A549 (cell line): ENCODE measurements around the gene CRTC3. TPM values are rescaled to one million over a fixed set of nuclear protein-coding genes. Genes with fewer than 3 reads are reported as not detected.

ENCODE experiments used
- ATAC-seq, 2 experiments: fragments of 200-7000 bp in 1 of 2; fragments of >200 bp in 1 of 2; cut with Nextera tagmentation in 1 of 2; cut with Tn5 transposase in 1 of 2; 3 replicates each; pipeline versions ENCODE4 v1.8.0 to v1.9.1; 2018 to 2020; ENCODE audit warnings: mild to moderate bottlenecking in 1 of 2, moderate library complexity in 1 of 2
- CTCF ChIA-PET: fragments of 300-600 bp; sonication (Branson Sonifier 250); formaldehyde crosslinking; extraction: SDS; loops from one replicate; lab custom pipeline; 2021; ENCODE audit warnings: antibody characterized with exemption, inconsistent platforms; lab: Yijun Ruan, JAX
- POLR2A ChIA-PET: fragments of 350-600 bp; formaldehyde crosslinking; extraction: SDS; loops from one replicate; lab custom pipeline; 2021; ENCODE audit warnings: antibody characterized with exemption, inconsistent platforms; lab: Yijun Ruan, JAX
- DNase-seq, 2 experiments: peaks; one replicate each; pipeline versions ENCODE4 v3.0.0 to v3.0.0-alpha.2; 2011 to 2016; ENCODE audit warnings: low read depth in 1 of 2, low spot score in 1 of 2
- FAIRE-seq: peaks from 2 replicates; lab custom pipeline; 2011; peaks lifted over from hg19 to GRCh38; lab: Jason Lieb, UNC
- H3K27ac ChIP-seq, 2 experiments: fragments of >200 bp; sonication (Bioruptor Twin); formaldehyde crosslinking; 3 replicates each; pipeline ENCODE4 v1.5.1; 2016 to 2017
- H3K4me1 ChIP-seq: fragments of >200 bp; sonication (Bioruptor Twin); formaldehyde crosslinking; 3 replicates; pipeline ENCODE4 v1.6.1; 2016
- H3K4me2 ChIP-seq: fragments of >200 bp; sonication (Bioruptor Twin); formaldehyde crosslinking; 3 replicates; pipeline ENCODE4 v1.6.1; 2016
- H3K4me3 ChIP-seq: fragments of >200 bp; sonication (Bioruptor Twin); formaldehyde crosslinking; 3 replicates; pipeline ENCODE4 v1.5.1; 2016
- H3K9me3 ChIP-seq: fragments of >200 bp; sonication (Bioruptor Twin); formaldehyde crosslinking; 3 replicates; pipeline ENCODE4 v1.6.1; 2016
- CBX8 ChIP-seq: fragments of 200-600 bp; sonication (generic); IDR thresholded peaks from 2 replicates; pipeline ENCODE4 v1.6.1; 2016
- CHD2 ChIP-seq: fragments of 150-350 bp; IDR thresholded peaks from 2 replicates; pipeline ENCODE4 v1.6.1; 2014; ENCODE audit warnings: low read length; ENCODE audit not compliant: partially characterized antibody
- CHD4 ChIP-seq: fragments of 200-600 bp; sonication (generic); IDR thresholded peaks from 2 replicates; pipeline ENCODE4 v1.6.1; 2016; ENCODE audit warnings: antibody characterized with exemption, mild to moderate bottlenecking, borderline replicate concordance
- FOSL2 ChIP-seq, 2 experiments: fragments of 450-650 bp in 1 of 2; fragments of >200 bp in 1 of 2; sonication (Bioruptor Twin) in 1 of 2; formaldehyde crosslinking; IDR thresholded peaks; 2 replicates each; pipeline versions ENCODE4 v1.5.0 to v1.6.1; 2016 to 2020; ENCODE audit warnings: mild to moderate bottlenecking in 1 of 2, moderate library complexity in 1 of 2
- JUNB ChIP-seq: fragments of >200 bp; sonication (Bioruptor Twin); formaldehyde crosslinking; IDR thresholded peaks from 2 replicates; pipeline ENCODE4 v1.6.1; 2016
- KDM1A ChIP-seq: fragments of 200-600 bp; sonication (generic); IDR thresholded peaks from 2 replicates; pipeline ENCODE4 v1.6.1; 2016; ENCODE audit warnings: low read depth, mild to moderate bottlenecking
- NPAS2 ChIP-seq: fragments of 250-450 bp; sonication (Bioruptor Pico); IDR thresholded peaks from 2 replicates; pipeline ENCODE4 v1.8.0; 2022; ENCODE audit warnings: mild to moderate bottlenecking, moderate library complexity, borderline replicate concordance
- NR3C1 ChIP-seq: fragments of >200 bp; sonication (Bioruptor Twin); formaldehyde crosslinking; IDR thresholded peaks from 3 replicates; pipeline ENCODE4 v1.6.1; 2017
- RCOR1 ChIP-seq: fragments of 150-350 bp; IDR thresholded peaks from 2 replicates; pipeline ENCODE4 v1.6.1; 2014; ENCODE audit warnings: antibody characterized with exemption, low read length, low read depth
- SMC3 ChIP-seq: fragments of >200 bp; sonication (Bioruptor Twin); formaldehyde crosslinking; IDR thresholded peaks from 3 replicates; pipeline ENCODE4 v1.6.1; 2018; ENCODE audit warnings: inconsistent platforms
- TFCP2L1 ChIP-seq: fragments of 250-450 bp; sonication (Bioruptor Pico); IDR thresholded peaks from 2 replicates; pipeline ENCODE4 v1.5.0; 2021; ENCODE audit warnings: mild to moderate bottlenecking
- ZC3H11A ChIP-seq: fragments of 450-650 bp; IDR thresholded peaks from 2 replicates; pipeline ENCODE4 v1.6.1; 2014; ENCODE audit warnings: antibody characterized with exemption, mild to moderate bottlenecking
- ZFP36 ChIP-seq: fragments of 450-650 bp; IDR thresholded peaks from 2 replicates; pipeline ENCODE4 v1.6.1; 2014; ENCODE audit warnings: borderline replicate concordance; ENCODE audit not compliant: partially characterized antibody
- ZSCAN20 ChIP-seq: fragments of 250-450 bp; sonication (Bioruptor Pico); IDR thresholded peaks from 2 replicates; pipeline ENCODE4 v1.8.0; 2022; ENCODE audit warnings: mild to moderate bottlenecking, moderate library complexity
- WGBS: methylation state at CpG from one replicate; pipeline ENCODE4 v1.1.6; 2017; ENCODE audit errors: missing lambda C conversion rate; 5-methylcytosine and 5-hydroxymethylcytosine counted together
- polyA plus RNA-seq, 4 experiments: library from polyadenylated mRNA; depleted of rRNA in 3 of 4; stranded (reverse); fragments of >200 nt; fragmentation: RNase III in 1 of 4; extraction: RNeasy Plus Mini Kit Qiagen cat#74134 plus additional on column Dnase treatment in 1 of 4; gene quantifications; 2 replicates in 3 of 4; 3 replicates in 1 of 4; pipeline ENCODE4 v1.2.3, GENCODE V29; 2011 to 2017
- TF ChIP-seq, protein P1 (sequence below): IDR thresholded peaks from 2 replicates; pipeline ENCODE4 v1.6.1; 2012
- TF ChIP-seq, protein P2 (sequence below): fragments of >200 bp; sonication (Bioruptor Twin); formaldehyde crosslinking; IDR thresholded peaks from 3 replicates; pipeline ENCODE4 v1.5.1; 2016
- TF ChIP-seq, protein P3 (sequence below): fragments of 450-650 bp; IDR thresholded peaks from 2 replicates; pipeline ENCODE4 v1.6.1; 2014; ENCODE audit warnings: antibody characterized with exemption
- TF ChIP-seq, protein P4 (sequence below): IDR thresholded peaks from 2 replicates; pipeline ENCODE4 v1.6.1; 2012

Gene CRTC3
- polyA plus RNA-seq, 2 of the 4 experiments (the other 2 are of a cell fraction): 17.5 to 30.5 TPM

DNA sequence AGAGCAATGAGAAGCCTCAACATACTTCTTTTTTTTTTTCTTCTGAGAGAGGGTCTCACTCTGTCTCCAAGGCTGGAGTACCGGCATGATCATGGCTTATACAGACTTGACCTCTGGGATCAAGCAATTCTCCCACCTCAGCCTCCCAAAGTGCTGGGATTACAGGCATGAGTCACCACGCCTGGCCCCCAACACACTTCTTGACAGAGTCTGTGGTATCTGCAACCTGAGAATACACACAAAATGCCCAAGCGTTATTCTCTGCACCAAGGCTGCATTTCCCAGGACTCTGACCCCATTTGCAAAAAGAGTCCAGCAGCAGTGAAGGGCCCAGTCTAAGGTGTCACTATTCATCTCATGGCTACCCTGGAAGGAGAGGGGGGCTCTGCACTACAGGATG, 144.8 kb downstream of the CRTC3 start:
- WGBS: 57% methylated on average over 3 of the region's 3 CpGs
- no peak for ATAC-seq

DNA sequence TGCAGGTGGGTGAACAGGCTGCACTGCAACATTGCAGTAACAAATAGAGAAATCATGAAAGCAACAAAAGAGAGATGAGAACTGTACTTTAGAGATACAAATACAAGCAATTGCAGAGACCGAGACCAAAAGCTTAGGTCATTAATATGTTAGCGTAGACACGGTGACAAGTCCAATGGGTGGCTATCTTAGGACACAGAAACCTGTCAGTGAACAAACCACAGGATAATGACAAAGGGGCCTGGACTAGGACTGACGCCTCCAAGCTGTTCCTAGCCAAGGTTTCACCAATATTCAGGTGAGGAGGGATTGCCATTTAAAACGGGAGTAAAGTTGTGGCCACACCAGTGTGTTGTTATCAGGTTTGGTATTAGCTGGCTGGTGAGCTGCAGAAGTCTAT, 145.7 kb downstream of the CRTC3 start:
- Histone ChIP-seq H3K4me2 (no peak overlapping the region), H3K4me3 (no peak overlapping the region), H3K4me1 (peaks cover 5% of the 10 kb centered on the region; the same call in 2 of the 3 replicates), H3K27ac (no peak overlapping the region), H3K9me3 (no peaks in the 10 kb centered on the region)
- WGBS: 70% methylated on average over 5 of the region's 5 CpGs
- POLR2A ChIA-PET: interaction anchor here (0.6 kb wide), 1 partner anchor 227 kb away, joined by 4 read pairs; no protein-coding TSS in a partner anchor
- no peak for DNase-seq
- no peak for ATAC-seq
- FAIRE-seq: no peak
- CTCF ChIA-PET: interaction anchor here (0.6 to 1.3 kb wide), 2 partner anchors 10 to 281 kb away, joined by 3 to 4 read pairs; no protein-coding TSS in a partner anchor
- TF ChIP-seq ZC3H11A (no peak), NPAS2 (CRISPR knock-in tag) (no peak), NR3C1 (no peak), SMC3 (no peak)
- TF ChIP-seq, protein P1, sequence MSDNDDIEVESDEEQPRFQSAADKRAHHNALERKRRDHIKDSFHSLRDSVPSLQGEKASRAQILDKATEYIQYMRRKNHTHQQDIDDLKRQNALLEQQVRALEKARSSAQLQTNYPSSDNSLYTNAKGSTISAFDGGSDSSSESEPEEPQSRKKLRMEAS: no peak

More for the DNA sequence above, 144.8 kb downstream of the CRTC3 start:
- no peak for DNase-seq
- no peak overlapping the region for H3K4me3 ChIP-seq
- no peak overlapping the region for H3K27ac ChIP-seq
- no peak overlapping the region for H3K4me2 ChIP-seq
- TF ChIP-seq CHD4 (no peak), FOSL2 (IDR thresholded peaks at IDR 0.05) (no peak), FOSL2 (CRISPR knock-in tag; IDR thresholded peaks at IDR 0.05) (0 out of 2 replicates have a peak, but pooled peaks have one; percentile 7)
- TF ChIP-seq, all 56 proteins: peak for 1
- H3K9me3 ChIP-seq: no peaks in the 10 kb centered on the region
- no peaks in the 10 kb centered on the region for H3K4me1 ChIP-seq
- ChIA-PET CTCF (no interaction called here), POLR2A (no interaction called here)
- no peak for FAIRE-seq

DNA sequence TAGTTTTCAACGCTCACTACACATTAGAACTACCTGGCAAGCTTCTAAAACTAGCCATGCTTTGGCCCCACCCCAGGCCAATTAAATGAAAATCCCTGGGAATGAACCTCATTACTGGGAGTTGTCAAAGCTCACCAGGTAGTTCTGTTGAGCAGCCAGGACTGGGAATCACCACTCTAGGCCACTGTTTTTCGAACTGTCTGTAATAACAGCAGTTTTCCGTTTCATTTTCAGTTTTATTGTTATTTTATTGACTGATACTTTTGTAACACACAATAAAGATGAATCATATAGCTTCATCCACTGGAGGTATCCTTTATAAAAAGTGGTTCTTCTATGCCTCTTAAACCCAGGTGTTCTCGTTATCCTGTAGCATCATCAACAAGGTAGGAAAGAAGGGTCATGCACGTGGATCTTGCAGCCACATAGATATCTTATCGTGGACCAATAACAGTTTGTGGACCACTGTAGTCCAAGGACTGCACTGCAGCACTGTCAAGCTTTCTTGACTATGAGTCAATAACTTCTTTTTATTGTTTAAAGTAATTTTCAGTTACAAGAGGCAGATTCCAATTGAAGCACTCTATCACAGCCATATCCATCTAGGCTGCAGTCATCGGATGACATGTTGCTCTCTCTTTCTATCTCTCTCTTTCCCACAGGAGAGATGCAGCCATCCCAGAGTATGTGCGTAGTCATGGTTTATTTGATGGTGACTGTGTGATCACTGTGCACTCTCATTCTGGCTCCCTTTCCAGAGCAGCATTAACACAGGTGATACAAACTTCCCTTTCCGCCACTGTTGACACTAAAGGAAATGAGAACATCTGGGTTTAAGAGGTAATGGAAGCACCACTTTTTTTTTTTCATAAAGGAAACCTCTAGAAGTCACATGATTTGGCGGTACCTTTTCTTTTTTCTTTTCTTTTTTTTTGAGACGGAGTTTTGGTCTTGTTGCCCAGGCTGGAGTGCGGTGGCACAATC, 148.4 kb downstream of the CRTC3 start:
- ATAC-seq: no peak
- TF ChIP-seq CHD2: no peak
- TF ChIP-seq, protein P2, sequence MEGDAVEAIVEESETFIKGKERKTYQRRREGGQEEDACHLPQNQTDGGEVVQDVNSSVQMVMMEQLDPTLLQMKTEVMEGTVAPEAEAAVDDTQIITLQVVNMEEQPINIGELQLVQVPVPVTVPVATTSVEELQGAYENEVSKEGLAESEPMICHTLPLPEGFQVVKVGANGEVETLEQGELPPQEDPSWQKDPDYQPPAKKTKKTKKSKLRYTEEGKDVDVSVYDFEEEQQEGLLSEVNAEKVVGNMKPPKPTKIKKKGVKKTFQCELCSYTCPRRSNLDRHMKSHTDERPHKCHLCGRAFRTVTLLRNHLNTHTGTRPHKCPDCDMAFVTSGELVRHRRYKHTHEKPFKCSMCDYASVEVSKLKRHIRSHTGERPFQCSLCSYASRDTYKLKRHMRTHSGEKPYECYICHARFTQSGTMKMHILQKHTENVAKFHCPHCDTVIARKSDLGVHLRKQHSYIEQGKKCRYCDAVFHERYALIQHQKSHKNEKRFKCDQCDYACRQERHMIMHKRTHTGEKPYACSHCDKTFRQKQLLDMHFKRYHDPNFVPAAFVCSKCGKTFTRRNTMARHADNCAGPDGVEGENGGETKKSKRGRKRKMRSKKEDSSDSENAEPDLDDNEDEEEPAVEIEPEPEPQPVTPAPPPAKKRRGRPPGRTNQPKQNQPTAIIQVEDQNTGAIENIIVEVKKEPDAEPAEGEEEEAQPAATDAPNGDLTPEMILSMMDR: no peak
- no peak for TF ChIP-seq TFCP2L1 (CRISPR knock-in tag)
- no peak for TF ChIP-seq ZSCAN20 (CRISPR knock-in tag)
- TF ChIP-seq JUNB: no peak
- TF ChIP-seq, protein P3, sequence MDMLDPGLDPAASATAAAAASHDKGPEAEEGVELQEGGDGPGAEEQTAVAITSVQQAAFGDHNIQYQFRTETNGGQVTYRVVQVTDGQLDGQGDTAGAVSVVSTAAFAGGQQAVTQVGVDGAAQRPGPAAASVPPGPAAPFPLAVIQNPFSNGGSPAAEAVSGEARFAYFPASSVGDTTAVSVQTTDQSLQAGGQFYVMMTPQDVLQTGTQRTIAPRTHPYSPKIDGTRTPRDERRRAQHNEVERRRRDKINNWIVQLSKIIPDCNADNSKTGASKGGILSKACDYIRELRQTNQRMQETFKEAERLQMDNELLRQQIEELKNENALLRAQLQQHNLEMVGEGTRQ: no peak
- no peak for TF ChIP-seq KDM1A
- TF ChIP-seq, protein P4, sequence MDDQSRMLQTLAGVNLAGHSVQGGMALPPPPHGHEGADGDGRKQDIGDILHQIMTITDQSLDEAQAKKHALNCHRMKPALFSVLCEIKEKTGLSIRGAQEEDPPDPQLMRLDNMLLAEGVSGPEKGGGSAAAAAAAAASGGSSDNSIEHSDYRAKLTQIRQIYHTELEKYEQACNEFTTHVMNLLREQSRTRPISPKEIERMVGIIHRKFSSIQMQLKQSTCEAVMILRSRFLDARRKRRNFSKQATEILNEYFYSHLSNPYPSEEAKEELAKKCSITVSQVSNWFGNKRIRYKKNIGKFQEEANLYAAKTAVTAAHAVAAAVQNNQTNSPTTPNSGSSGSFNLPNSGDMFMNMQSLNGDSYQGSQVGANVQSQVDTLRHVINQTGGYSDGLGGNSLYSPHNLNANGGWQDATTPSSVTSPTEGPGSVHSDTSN: no peak
- no peak for TF ChIP-seq CBX8
- TF ChIP-seq RCOR1: no peak
- no peak for TF ChIP-seq ZFP36
- 72% methylated on average over 12 of the region's 12 CpGs for WGBS
- no peak for DNase-seq
- ChIA-PET POLR2A (no interaction called here), CTCF (interaction anchor here (0.6 to 2.1 kb wide), 9 partner anchors 8 to 1420 kb away, joined by 3 to 10 read pairs (median 4); no protein-coding TSS in a partner anchor)
- Histone ChIP-seq H3K4me3 (no peak overlapping the region), H3K4me2 (no peak overlapping the region), H3K9me3 (no peaks in the 10 kb centered on the region), H3K4me1 (peaks cover 9% of the 10 kb centered on the region; the same call in 2 of the 3 replicates), H3K27ac (no peak overlapping the region)
- no peak for FAIRE-seq
